Kidney tubule cell (primary cell): ENCODE measurements around the gene CTNNA3.
A peak's percentile ranks its signal among the peaks of the same experiment; 100 is the strongest.
"Not testable (repeated sequence)": the region's sequence is repeated elsewhere in the genome, so short reads cannot be mapped to it uniquely, and the experiment has no call there.

ENCODE experiments used
- DNase-seq: peaks from one replicate; pipeline ENCODE4 v3.0.0-alpha.2; 2018; ENCODE audit warnings: low spot score

CTNNA3 gene

GRCh38 chr10:67602268-67602950 is 93.6 kb downstream of the CTNNA3 start:
- DNase-seq, result peak; percentile 82

- no peak for DNase-seq
These were observed 96.4 kb downstream of the CTNNA3 start for GRCh38 chr10:67599597-67599996.

- DNase-seq, result no peak
These were observed 99.4 kb downstream of the CTNNA3 start for GRCh38 chr10:67596641-67597040.

GRCh38 chr10:67587771-67588170 is 108.2 kb downstream of the CTNNA3 start:
- DNase-seq, result no peak

GRCh38 chr10:67575532-67575931 is 120.5 kb downstream of the CTNNA3 start:
- no peak for DNase-seq

- no peak for DNase-seq
These were observed 122.5 kb downstream of the CTNNA3 start for GRCh38 chr10:67573484-67573883.

GRCh38 chr10:67571503-67571902 is 124.5 kb downstream of the CTNNA3 start:
- DNase-seq, result no peak

GRCh38 chr10:67558311-67558710 is 137.7 kb downstream of the CTNNA3 start:
- not testable (repeated sequence) for DNase-seq

GRCh38 chr10:67553254-67553653 is 142.7 kb downstream of the CTNNA3 start:
- DNase-seq, result no peak

GRCh38 chr10:67550838-67551402 is 145.1 kb downstream of the CTNNA3 start:
- DNase-seq, result no peak

GRCh38 chr10:67550046-67550445 is 145.9 kb downstream of the CTNNA3 start:
- DNase-seq, result no peak

GRCh38 chr10:67549390-67549789 is 146.6 kb downstream of the CTNNA3 start:
- no peak for DNase-seq

- DNase-seq, result no peak
These were observed 154.6 kb downstream of the CTNNA3 start for GRCh38 chr10:67541411-67541810.

GRCh38 chr10:67539312-67539711 is 156.7 kb downstream of the CTNNA3 start:
- no peak for DNase-seq

GRCh38 chr10:67537906-67538305 is 158.1 kb downstream of the CTNNA3 start:
- no peak for DNase-seq

GRCh38 chr10:67533376-67533775 is 162.6 kb downstream of the CTNNA3 start:
- DNase-seq, result no peak

GRCh38 chr10:67530990-67531389 is 165.0 kb downstream of the CTNNA3 start:
- not testable (repeated sequence) for DNase-seq

- DNase-seq, result no peak
These were observed 168.6 kb downstream of the CTNNA3 start for GRCh38 chr10:67527351-67527750.

- DNase-seq, result no peak
These were observed 174.4 kb downstream of the CTNNA3 start for GRCh38 chr10:67521546-67521945.

- DNase-seq, result peak; percentile 65
These were observed 175.0 kb downstream of the CTNNA3 start for GRCh38 chr10:67520924-67521520.

GRCh38 chr10:67519434-67519833 is 176.6 kb downstream of the CTNNA3 start:
- no peak for DNase-seq

GRCh38 chr10:67518756-67519155 is 177.2 kb downstream of the CTNNA3 start:
- no peak for DNase-seq

GRCh38 chr10:67518043-67518442 is 178.0 kb downstream of the CTNNA3 start:
- no peak for DNase-seq

- no peak for DNase-seq
These were observed 189.3 kb downstream of the CTNNA3 start for GRCh38 chr10:67506757-67507091.
